Measurements from ENCODE around the gene CLCN1.
A peak's percentile ranks its signal among the peaks of the same experiment; 100 is the strongest.

The CLCN1 gene

GRCh38 chr7:143381427-143382125 lies 65.7 kb downstream of the CLCN1 start:
- no peak for TF ChIP-seq CTCF (IDR thresholded peaks at IDR 0.05; ENCODE audit: control insufficient read depth, insufficient read depth, low read depth, low read length, missing control alignments)
- H3K4me3 ChIP-seq (ENCODE audit: control insufficient read depth, low read depth, low read length), result peak overlapping the region; percentile 92
- DNase-seq (ENCODE audit: low read depth), result peak; percentile 38

GRCh38 chr7:143382126-143382790 lies 66.3 kb downstream of the CLCN1 start:
- no peak for DNase-seq (ENCODE audit: low read depth)
- peak overlapping the region; percentile 92 for H3K4me3 ChIP-seq (ENCODE audit: control insufficient read depth, low read depth, low read length)
- TF ChIP-seq CTCF (IDR thresholded peaks at IDR 0.05; ENCODE audit: control insufficient read depth, insufficient read depth, low read depth, low read length, missing control alignments), result no peak

- no peak for TF ChIP-seq CTCF (IDR thresholded peaks at IDR 0.05; ENCODE audit: control insufficient read depth, insufficient read depth, low read depth, low read length, missing control alignments)
- DNase-seq (ENCODE audit: low read depth), result no peak
- peak overlapping the region; percentile 92 for H3K4me3 ChIP-seq (ENCODE audit: control insufficient read depth, low read depth, low read length)
Measured at GRCh38 chr7:143382791-143383641, 67.1 kb downstream of the CLCN1 start.

- no peak for DNase-seq (ENCODE audit: low read depth)
- peak overlapping the region; percentile 92 for H3K4me3 ChIP-seq (ENCODE audit: control insufficient read depth, low read depth, low read length)
- TF ChIP-seq CTCF (IDR thresholded peaks at IDR 0.05; ENCODE audit: control insufficient read depth, insufficient read depth, low read depth, low read length, missing control alignments), result no peak
Measured at GRCh38 chr7:143383642-143383957, 67.7 kb downstream of the CLCN1 start.

- peak overlapping the region; percentile 39 for H3K4me3 ChIP-seq (ENCODE audit: control insufficient read depth, low read depth, low read length)
- no peak for TF ChIP-seq CTCF (IDR thresholded peaks at IDR 0.05; ENCODE audit: control insufficient read depth, insufficient read depth, low read depth, low read length, missing control alignments)
- no peak for DNase-seq (ENCODE audit: low read depth)
Measured at GRCh38 chr7:143384148-143384547, 68.2 kb downstream of the CLCN1 start.

- no peak for TF ChIP-seq CTCF (IDR thresholded peaks at IDR 0.05; ENCODE audit: control insufficient read depth, insufficient read depth, low read depth, low read length, missing control alignments)
- H3K4me3 ChIP-seq (ENCODE audit: control insufficient read depth, low read depth, low read length), result peak overlapping the region; percentile 39
- DNase-seq (ENCODE audit: low read depth), result no peak
Measured at GRCh38 chr7:143384661-143385631, 69.0 kb downstream of the CLCN1 start.
